Stimulated activated CD4-positive, alpha-beta T cell treated with anti-CD3 and anti-CD28 coated beads, Interleukin-1b, Interleukin-23, amount 100 ng/mL, for 24 hours (primary cell): Measurements from ENCODE around the gene PRELID2.
"Not testable (repeated sequence)": the region's sequence is repeated elsewhere in the genome, so short reads cannot be mapped to it uniquely, and the experiment has no call there.

Experiments used
- DNase-seq, 4 experiments: peaks; one replicate each; pipeline ENCODE4 v3.0.0-alpha.2; 2020; ENCODE audit warnings: low read depth in 4 of 4, low spot score in 1 of 4

PRELID2 gene

DNA sequence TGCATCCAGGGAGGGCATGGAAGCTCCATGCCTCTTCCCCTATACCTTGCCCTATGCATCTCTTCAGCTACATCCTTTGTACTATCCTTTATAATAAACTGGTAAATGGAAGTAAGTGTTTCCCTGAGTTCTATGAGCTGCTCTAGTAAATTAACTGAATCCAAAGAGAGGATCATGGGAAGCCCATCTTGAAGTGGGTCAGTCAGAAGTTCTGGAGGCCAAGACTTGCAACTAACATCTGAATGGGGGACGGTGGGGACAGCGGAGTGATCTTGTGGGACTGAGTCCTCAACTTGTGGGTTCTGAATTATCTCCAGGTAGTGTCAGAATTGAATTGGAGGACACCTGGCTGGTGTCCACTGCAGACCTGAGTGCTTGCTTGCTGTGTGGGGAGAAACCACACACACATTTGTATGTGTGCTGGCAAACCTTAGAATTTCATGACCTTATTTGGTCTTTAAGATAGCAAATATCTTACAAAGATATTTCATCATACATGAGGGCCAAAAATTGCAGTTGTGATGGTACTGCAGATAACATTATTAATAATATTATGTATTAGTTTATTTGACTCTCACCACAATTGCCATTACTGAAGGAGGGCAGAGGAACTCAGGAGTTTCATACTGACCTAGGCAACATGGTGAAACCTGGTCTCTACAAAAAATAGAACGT lies 5.5 kb upstream of the PRELID2 start:
- no peak for DNase-seq

DNA sequence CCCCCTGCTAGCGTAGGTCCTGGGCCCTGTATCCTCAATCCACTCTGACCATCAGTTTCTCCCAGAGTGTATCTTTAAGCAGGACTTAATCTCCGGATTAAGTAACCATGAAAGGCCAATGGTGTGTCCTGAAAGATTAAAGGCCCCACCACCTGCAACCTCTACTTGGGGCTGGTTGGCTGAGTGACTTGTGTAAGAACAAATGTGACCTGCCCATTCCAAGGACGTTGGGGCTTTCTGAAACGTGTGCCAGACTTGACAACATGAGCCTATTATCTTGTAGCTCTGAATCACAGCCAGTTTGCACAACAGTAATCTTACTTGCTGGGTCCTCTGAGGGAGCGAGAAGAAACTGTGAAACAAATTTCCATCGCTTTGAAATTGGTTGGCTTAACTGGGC lies 3.1 kb upstream of the PRELID2 start:
- DNase-seq, result no peak

DNA sequence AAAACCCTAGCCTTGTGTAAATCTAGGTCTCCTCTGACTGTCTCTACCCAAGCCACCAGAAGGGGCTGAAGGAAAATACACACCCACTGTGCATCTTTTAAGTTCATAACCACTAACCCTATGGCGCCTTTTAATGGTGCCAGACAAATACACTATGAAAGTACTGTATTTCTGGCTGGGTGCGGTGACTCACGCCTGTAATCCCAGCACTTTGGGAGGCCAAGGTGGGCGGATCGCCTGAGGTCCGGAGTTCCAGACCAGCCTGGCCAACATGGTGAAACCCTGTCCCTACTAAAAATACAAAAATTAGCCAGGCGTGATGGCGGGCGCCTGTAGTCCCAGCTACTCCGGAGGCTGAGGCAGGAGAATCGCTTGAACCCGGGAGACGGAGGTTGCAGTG lies 1.1 kb upstream of the PRELID2 start:
- DNase-seq, result not testable (repeated sequence)

DNA sequence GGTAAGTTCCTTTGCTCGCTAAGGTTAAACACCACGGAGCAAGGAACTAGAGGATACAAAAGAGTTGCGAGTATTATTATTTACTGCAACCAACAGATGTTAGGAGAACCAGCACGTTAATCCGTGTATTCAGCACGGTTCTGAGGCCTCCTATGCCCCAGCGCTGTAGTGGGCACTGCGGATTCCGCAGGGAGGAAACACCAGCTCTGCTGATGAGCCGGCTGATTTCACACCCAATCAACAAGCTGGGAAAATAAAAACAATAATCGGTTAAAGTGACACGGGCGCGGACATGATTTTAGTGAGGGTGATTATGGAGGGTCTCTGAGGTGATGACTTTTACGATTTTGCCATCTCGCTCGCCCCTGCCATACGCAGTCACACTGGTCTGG lies 702 bp upstream of the PRELID2 start:
- no peak for DNase-seq

DNA sequence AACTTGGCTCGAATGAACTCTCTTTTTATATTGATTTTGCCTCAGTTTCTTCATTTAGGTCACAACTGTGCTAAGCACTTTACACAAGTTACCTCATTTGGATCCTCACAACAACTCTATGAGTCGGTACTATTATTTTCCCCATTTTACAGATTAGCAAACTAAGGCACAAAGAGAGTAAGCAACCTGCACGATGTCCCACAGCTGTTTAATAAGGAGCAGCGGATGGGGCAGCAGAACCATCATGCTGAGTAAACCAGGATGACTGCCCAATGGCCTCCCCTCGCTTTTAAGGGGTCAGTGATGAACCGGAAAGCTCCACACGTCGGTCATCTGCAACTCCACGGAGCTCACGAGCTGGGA lies 607 bp downstream of the PRELID2 start:
- DNase-seq, result no peak

DNA sequence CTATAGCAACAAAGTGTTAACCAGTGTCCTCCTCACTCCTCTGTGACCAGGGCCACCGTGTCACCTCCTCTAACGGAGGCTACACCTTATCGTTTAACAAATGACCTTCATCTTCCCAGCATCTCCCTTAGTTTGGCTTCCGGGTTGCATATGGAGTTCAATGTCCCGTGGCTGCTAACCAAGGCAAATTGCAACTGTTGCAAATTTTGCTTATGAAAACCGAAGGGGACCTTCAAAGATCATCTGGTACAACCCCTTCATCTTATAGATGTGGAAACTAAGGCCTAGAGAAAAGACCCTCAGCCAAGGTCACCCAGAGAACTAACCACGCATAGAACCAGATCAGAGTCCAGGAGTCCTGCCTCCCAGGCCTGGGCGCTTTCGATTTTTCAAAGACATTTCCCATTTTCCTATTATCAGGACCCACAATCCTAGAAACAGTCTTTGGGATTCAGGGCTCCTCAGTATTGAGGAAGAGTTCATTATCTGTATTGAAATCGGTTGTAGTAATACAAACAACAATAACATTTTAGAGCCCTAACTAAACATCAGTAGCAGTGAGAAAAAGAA lies 1.4 kb downstream of the PRELID2 start:
- no peak for DNase-seq

DNA sequence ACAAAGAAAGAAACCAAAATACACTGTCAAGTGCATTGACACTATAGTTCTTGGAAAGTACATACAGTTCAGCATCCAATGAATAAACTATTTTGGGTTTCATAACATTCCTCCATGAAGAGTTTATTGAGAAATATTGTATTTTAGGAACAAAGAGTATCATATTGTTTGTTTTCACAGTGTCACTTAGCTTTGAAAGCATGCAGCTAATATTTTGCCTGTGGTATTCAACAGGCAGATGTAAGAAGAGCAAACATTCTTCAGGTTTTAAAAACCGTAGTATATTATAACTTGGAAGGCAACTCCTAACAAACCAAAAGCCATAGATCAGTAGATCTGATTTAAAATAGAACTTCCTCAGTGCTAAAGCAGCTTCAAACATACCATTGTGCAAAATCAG lies 4.5 kb downstream of the PRELID2 start:
- DNase-seq, result no peak

DNA sequence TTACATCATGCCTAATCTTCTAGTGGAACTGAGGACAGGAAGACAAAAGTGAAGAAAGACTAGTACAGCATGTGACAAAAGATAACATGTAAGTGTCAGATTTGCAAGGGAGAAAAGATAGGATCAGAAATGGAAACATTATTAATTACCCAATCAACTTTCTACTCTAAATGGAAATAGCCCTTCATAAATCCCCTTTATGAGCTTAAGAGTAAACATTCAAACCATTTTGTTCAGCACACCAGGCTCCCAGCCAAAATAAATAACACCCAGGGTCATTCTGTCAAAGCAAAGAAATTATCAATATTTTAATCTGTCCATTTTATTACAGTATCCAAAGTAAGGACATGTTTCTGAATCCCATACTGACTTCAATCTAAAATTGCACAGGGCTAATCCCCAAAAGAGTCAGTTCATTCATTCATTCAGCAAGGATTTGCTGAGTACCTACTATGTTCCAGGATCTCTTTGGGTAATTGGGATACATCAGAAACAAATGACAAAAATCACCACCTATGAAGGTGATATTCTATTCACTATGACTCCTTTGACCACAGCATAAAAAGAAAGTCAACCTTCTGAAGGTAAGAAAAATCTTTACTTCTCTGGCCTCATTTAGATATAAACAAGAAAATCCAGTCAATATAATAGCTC lies 5.3 kb downstream of the PRELID2 start:
- DNase-seq, result no peak

DNA sequence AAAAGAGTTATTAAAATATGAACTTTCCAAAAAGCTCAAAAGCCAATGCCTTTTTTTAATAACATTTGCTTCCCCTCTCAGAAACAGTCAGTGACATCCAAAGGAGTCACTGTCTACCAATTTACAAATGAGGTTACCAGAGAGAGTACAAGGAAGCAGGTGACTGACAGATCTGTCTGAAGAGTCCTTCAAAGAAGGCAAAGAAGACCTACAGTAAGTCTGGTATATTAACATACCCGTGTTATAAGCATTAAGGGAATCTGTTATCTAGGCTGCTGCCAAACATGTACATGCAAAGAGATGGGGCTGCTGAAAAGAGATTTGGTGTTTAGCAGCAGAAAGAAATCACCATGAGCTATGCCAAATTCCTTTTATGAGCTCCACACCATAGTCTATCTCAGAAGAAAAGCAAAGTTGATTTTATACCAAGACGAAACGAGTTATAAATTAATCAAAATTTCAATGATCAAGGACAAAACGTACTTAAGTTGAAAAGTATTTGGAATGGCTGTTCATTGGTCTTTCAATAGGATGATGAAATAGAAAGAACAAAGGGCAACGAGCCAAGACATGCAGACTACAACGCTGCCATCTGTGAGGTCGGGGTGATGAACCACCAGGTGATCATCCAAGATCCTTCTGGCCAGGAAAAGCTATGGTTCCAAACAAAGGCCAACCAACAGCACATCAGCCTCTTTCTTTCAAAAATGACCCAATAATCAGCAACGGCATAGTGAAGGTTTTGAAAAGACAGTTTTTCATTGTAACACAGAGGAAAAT lies 8.1 kb downstream of the PRELID2 start:
- no peak for DNase-seq

DNA sequence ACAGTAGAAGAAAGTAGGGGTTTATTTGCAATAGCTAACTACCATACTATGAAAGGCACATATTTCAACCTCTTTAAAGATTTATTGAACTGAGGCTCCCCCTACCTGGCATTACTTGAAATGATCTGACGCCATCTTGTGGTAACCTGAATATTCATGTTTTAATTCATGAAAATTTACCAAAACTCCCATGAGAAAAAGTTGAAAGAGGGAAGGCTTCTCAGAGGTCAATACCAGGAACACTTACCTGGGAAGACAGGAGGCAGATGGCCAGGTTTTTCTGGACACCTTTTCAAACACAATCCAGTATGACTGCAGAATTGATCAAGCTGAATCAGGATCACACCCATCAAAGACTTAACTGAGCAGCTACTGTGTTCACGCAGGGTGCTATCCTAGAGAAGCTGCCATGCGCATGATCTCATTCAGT lies 9.4 kb downstream of the PRELID2 start:
- no peak for DNase-seq

DNA sequence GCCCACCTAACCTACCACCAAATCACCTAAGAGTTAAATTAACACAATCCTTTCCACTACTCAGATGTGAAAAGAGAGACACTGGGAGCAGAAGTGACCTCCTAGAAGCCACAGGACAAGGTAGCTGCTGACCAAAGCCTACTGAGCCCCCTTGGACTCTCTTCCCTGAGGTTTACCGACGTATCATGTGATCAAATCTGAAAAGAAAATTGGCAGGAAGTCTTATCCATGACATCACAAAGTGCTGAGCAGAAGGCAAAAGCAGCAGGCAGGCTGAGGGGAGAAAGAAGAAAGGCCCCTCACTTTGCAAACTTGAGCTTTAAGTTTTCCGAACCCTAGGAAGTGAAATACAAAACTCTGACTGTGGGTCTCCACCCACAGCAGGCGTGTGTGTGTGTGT lies 11.1 kb downstream of the PRELID2 start:
- DNase-seq, result no peak

DNA sequence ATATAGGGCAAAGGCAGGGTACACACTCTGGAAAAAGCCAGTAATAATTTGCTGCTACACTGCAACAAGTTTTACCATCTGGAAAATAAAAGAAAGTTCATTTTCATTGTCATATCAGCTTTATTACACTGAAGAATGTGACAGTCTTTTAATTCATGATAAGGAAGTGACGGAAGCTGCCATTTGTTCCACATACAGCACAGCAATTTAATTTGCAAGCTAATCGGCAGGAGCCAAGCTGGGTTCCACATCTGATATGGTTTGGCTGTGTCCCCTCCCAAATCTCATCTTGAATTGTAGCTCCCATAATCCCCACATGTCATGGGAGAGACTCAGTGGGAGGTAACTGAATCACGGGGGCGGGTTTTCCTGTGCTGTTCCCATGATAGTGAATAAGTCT lies 16.5 kb downstream of the PRELID2 start:
- DNase-seq, result no peak

DNA sequence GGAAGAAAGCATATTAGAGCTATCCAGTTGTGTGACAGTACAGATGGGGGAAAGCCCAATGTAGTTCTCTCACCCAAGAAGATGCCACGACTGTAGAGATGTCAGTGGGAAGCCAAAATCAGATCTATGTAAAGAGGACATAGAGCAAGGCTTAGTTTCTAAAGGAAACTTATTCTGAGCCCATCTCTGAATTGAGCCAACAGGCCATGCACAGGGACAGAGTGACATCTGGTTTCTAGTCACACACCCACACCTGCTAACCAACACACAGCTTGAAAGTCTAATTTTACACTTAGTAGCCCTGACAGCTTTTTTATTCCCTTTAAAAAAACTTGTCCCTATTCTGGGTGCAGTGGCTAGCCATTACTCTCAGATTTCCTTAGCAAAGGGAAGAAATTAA lies 22.3 kb downstream of the PRELID2 start:
- DNase-seq, result no peak

DNA sequence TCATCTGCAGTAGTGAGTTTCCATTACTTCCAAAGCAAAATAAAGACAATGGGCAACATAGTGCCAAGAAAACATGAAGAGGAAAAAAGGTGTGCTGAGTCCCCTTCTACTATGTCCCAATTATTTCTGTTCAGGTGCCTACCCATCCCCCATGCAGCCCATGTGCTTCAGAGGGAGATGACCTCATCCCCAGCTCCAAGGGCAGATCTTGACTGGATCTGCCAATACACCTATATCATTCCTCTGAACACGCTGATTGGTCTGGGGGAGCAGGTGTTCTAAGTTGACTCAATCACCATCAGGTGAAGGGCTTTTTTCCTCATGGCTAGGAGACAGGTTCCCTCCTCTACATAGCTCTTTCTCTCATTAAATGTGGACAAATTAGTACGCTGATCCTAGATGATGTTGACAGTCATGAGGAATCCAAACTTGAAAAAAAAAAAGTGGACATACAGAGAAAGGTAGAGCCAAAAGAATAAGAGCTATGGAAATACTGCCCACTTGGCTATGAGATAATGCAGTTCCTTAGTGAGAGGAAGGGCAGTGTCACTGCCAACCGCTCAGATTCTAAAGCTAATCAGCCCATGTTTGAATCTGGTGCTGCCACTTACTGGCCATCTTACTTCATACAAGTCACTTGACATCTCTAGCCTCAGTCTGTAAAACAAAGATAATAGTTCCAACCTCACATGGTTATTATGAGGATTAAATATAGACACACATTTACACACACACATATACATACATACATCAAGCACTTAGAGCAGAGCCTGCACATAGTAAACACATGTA lies 23.1 kb downstream of the PRELID2 start:
- no peak for DNase-seq

DNA sequence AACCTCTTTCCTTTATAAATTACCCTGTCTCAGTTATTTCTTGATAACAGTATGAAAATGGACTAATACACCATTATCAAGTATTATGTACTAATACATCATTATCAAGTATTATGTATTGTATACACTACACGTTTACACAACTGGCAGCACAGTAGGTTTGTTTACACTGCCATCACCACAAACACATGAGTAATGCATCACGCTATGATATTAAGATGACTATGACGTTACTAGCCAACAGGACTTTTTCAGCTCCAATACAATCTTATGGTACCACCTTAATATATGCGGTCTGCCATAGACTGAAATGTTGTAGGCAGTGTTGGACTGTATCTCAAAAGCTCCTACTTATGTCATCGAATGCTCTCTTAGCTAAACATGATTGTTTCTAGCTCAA lies 28.2 kb downstream of the PRELID2 start:
- DNase-seq, result no peak

DNA sequence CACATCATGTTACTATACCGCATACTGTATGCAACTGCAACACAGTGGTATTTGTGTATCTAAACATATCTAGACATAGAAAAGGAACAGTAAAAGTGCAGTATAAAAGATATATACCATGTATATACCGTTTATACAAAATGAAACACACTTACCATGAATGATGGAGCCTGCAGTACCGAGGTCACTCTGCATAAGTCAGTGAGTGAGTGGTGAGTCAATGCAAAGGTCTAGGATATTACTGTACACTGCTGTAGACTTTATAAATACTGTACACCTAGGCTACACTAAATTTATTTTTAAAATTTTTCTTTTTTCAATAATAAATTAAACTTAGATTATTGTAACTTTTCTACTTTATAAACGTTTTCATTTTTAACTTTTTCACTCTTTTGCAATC lies 29.3 kb downstream of the PRELID2 start:
- DNase-seq, result no peak

DNA sequence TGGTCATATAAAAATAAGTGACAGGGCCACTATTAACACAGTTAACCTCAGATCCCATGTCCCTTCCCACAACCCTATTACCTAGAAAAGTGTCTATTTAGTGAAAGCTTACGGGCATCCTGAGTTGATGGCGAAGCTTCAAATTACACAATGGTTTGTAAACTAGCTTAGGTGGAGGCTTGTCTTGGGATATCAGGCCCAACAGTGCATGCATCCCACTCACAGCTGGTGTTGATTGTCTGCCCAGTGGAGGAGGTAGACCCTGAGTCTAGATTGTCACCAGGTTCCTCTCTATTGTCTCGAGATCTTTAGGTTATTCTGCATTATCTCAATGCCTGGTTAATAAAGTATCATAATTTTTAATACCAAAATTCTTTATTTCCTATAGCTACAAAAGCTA lies 30.4 kb downstream of the PRELID2 start:
- no peak for DNase-seq

DNA sequence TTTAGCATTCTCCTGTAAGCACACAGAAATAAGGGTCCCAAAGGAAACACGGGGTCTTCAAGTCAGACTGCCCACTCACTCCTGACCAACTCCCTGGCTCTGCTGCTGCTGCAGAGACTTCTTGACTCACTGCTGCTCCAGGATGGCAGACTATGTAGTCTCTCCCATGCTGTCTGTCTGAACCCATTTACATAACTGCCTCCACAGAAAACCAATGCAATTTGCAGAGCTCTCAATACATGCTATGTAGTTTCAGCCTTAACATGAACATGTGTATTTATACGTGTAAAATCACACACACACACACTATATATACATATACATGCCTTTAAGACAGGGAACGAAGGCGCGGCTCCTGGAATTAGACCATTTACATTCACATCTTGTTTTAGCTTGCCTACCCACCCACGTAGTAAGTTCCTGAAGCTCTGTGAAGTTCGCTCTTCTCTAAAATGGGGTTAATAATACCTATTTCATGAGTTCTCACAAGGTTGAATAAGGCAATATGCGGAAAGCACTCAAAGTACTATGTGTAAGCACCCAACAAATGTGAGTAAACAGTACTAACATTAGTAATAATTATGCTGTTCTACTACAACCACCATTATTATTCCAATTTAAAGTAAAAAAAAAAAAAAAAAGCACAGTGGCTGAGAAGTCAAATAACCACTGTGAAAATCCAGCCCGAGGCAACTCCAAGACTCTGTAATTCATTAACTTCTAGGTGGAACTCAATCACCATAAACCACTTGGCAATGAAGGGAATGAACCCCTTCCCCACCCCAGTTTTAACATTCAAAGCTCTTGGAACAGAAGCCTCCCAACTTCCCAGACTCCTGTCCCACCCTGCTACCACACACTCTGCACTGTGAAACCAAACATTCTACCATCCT lies 31.8 kb downstream of the PRELID2 start:
- DNase-seq, result no peak

DNA sequence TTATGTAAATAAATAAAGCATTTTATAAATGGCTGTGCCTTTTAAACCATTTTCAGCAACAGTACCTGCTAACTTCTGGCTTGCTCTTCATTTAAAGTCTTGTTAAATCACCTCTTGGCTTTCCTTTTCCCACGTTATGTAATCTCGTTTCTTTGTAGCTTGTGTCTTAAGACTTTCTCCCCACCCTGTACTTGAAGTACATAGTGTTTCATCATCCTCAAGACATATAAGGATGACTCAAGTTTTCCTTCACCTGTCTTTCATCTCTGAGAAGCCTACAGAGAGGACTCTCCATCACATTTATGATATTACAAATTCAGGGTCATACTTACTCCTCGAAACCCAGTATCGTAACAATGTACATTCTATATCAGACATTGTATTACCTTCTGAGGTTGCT lies 33.9 kb downstream of the PRELID2 start:
- DNase-seq, result no peak

DNA sequence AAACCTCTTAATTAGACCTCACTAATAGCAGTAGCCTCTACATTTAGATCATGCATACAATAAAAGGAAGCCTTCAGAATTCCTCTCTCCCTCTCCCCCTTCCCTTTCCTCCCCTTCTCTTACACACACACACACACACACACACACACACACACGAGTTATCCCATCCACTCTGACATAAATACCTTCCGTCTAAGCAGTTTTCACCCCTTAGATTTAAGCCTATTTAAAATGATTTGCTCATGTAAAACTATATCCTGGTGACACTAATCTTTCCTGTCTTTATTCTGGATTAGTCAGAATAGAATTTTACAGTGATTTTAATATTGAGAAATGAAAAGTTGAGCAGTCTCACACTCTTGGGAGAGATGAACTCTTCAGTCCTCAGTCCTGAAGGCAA lies 35.0 kb downstream of the PRELID2 start:
- no peak for DNase-seq
